ENCODE results near the gene NKD2.
"Not testable (repeated sequence)": the region's sequence is repeated elsewhere in the genome, so short reads cannot be mapped to it uniquely, and the experiment has no call there.

DNA sequence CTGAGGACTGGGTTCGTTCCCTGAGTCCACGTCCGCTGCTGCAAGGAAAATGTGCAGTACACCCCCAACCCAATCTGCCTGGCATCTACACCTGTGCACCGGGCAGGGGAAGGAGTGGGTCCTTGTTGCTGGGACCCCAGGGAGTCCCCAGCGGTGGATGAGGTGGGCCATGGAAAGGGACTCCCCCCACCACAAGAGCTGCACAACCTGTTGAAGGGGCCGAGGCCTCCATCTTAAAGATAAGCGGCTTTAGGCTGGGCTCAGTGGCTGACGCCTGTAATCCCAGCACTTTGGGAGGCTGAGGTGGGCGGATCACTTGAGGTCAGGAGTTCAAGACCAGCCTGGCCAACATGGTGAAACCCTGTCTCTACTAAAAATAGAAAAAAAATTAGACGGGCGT is 7.8 kb upstream of the NKD2 start:
- not testable (repeated sequence) for TF ChIP-seq TAF1 (IDR thresholded peaks at IDR 0.05; ENCODE audit: low read depth, low read length); POLR2A (IDR thresholded peaks at IDR 0.05; ENCODE audit: low read depth, low read length); POLR2AphosphoS5 (IDR thresholded peaks at IDR 0.05; ENCODE audit: low read depth, low read length); PAX5 (IDR thresholded peaks at IDR 0.05; ENCODE audit: insufficient read depth, low read length, severe bottlenecking); POU2F2 (IDR thresholded peaks at IDR 0.05; ENCODE audit: low read depth, low read length); SPI1 (IDR thresholded peaks at IDR 0.05; ENCODE audit: low read depth, low read length)
